ENCODE results near the gene TAL1. TPM values are rescaled to one million over a fixed set of nuclear protein-coding genes. Genes with fewer than 3 reads are reported as not detected.
A peak's percentile ranks its signal among the peaks of the same experiment; 100 is the strongest.

Gene TAL1
- total RNA-seq, 4 donors from 2014 or later = 3.1 to 10.0 (median 5.7) TPM

DNA sequence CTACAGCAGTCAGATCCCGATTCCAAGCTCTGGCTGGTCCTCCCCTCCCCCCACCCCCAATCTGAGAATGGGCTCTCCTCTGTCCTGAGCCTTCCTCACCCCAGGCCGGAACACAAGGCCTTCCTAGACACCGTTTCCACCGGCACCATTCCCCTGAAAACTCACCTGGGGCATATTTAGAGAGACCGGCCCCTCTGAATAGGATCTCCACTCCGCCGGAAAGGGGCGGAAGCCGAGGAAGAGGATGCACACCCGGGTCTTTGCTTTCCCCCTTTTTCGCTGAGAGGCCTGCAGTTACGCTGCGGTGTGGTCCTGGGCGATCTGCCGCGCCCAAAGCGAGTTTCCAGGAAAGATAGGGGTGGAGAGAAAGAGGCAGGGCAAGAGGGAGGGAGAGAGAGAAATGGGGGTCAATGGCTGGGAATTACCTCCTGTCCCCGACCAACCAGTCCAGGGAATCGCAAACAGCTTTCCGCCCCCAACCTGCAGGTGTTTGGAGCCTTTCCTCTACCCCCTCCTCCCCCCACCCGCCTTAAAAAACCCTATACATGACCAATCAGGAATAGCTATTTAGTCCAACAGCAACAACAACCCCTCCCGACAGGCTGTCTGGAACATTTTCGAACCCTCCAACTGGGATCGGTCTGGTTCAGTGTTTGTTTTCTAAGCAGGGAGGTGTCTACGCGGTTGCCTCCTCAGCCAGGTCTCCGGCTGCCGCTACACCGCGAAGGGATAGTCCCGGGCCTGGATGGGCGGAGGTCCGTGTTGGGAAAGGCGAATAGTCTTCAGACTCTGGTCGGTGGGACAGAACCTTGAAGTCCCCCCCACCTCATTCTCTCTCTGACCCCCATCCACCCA, 2.8 kb downstream of the TAL1 start:
- no peaks in the 10 kb centered on the region for H3K9me3 ChIP-seq
- H3K27ac ChIP-seq = peak overlapping the region in 3 of 4 donors; percentile 5 to 77 (median 15)
- peak overlapping the region in 2 of 4 donors; percentile 12 to 48 for H3K4me3 ChIP-seq
- peaks cover 3 to 98% of the 10 kb centered on the region in 2 donors for H3K27me3 ChIP-seq
- 16 to 19% methylated on average over 35 of the region's 35 CpGs for WGBS, 2 donors
- no peaks in the 10 kb centered on the region for H3K36me3 ChIP-seq
- peaks cover 0 to 57% (median 28%) of the 10 kb centered on the region in 4 donors for H3K4me1 ChIP-seq
- TF ChIP-seq EP300 (IDR thresholded peaks at IDR 0.05) (no peak), POLR2A (IDR thresholded peaks at IDR 0.05) (no peak)
- TF ChIP-seq, protein P1, sequence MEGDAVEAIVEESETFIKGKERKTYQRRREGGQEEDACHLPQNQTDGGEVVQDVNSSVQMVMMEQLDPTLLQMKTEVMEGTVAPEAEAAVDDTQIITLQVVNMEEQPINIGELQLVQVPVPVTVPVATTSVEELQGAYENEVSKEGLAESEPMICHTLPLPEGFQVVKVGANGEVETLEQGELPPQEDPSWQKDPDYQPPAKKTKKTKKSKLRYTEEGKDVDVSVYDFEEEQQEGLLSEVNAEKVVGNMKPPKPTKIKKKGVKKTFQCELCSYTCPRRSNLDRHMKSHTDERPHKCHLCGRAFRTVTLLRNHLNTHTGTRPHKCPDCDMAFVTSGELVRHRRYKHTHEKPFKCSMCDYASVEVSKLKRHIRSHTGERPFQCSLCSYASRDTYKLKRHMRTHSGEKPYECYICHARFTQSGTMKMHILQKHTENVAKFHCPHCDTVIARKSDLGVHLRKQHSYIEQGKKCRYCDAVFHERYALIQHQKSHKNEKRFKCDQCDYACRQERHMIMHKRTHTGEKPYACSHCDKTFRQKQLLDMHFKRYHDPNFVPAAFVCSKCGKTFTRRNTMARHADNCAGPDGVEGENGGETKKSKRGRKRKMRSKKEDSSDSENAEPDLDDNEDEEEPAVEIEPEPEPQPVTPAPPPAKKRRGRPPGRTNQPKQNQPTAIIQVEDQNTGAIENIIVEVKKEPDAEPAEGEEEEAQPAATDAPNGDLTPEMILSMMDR (IDR thresholded peaks at IDR 0.05) = no peak
- DNase-seq (ENCODE audit: low spot score in 2 of 2) = no peak

DNA sequence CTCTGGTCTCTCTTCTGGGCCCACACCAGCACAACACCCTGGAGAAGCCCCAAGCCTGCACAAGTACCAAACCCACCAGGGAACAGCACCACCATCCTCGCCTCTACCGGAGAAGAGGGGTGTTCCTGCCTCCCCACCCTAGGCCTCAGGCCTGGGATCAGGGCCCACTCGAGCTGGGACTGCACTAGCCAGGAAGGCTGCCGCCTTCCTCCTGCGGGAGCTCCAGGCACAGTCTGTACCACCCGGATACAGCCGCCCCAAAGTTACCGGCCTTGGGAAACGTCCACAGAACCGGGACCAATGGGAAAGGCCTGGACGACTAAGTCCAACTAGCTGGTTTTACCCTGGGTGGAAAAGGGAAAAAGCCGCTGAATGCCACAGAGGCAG, 3.4 kb downstream of the TAL1 start:
- DNase-seq (ENCODE audit: low spot score in 2 of 2) = no peak
- WGBS, 2 donors = 46 to 52% methylated on average over 9 to 11 of the region's 12 CpGs
- H3K4me1 ChIP-seq = peaks cover 0 to 57% (median 28%) of the 10 kb centered on the region in 4 donors

DNA sequence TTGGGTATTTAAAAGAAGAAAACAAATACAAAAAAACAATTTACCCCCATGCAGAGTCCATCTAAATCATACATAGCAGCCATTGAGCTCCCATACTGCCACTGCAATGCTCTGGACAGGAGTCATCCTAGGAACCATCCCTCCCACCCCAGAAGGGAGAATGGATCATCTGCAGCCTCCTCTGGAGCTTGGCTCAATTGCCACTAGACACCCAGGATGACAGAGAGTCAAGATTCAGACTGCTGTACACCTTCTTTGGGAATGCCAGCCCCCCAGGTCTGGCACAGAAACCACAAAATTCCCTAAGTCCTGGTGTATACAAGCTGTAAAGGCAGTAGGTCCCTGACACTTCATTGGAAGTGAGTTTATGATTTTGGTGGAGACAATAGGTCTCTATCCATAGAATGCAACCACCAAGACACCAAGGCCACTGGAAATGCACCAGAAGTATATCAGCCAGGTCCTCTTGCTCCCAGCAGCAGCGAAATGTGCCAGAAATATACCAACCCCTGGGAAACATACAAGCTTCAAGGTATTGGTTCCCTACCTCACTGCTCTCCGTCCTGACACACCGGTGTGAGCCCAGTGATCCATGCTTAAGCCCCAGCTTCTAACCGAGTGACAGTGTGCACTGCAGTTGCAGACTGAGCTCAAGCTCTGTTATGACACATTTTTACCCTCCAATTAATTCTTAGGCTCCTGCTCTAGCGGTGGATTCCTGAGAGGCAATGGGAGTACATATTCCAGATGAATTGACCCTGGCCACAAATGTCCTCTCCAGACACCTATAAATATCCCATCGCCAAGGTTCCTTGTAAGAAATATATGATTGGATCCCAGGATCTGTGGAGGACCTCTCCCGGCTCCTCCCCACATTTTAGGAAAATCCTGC, 4.4 kb downstream of the TAL1 start:
- no peak overlapping the region for H3K4me3 ChIP-seq
- TF ChIP-seq POLR2A (IDR thresholded peaks at IDR 0.05) = no peak
- TF ChIP-seq EP300 (IDR thresholded peaks at IDR 0.05) = no peak
- TF ChIP-seq, protein P1 (IDR thresholded peaks at IDR 0.05) = no peak
- H3K36me3 ChIP-seq = no peaks in the 10 kb centered on the region
- no peak for DNase-seq (ENCODE audit: low spot score in 2 of 2)
- no peak overlapping the region for H3K27ac ChIP-seq
- 54 to 74% methylated on average over 7 of the region's 7 CpGs for WGBS, 2 donors
- H3K9me3 ChIP-seq = no peaks in the 10 kb centered on the region
- peaks cover 8 to 98% of the 10 kb centered on the region in 2 donors for H3K27me3 ChIP-seq
- peaks cover 0 to 57% (median 28%) of the 10 kb centered on the region in 4 donors for H3K4me1 ChIP-seq

More for the DNA sequence above, 3.4 kb downstream of the TAL1 start:
- Histone ChIP-seq H3K36me3 (no peaks in the 10 kb centered on the region), H3K9me3 (no peaks in the 10 kb centered on the region), H3K27ac (peak overlapping the region in 2 of 4 donors; percentile 5 to 77), H3K4me3 (peak overlapping the region in 1 of 4 donors; percentile 48), H3K27me3 (peaks cover 3 to 98% of the 10 kb centered on the region in 2 donors)
- TF ChIP-seq EP300 (IDR thresholded peaks at IDR 0.05) = no peak
- TF ChIP-seq, protein P1 (IDR thresholded peaks at IDR 0.05) = no peak
- TF ChIP-seq POLR2A (IDR thresholded peaks at IDR 0.05) = no peak

DNA sequence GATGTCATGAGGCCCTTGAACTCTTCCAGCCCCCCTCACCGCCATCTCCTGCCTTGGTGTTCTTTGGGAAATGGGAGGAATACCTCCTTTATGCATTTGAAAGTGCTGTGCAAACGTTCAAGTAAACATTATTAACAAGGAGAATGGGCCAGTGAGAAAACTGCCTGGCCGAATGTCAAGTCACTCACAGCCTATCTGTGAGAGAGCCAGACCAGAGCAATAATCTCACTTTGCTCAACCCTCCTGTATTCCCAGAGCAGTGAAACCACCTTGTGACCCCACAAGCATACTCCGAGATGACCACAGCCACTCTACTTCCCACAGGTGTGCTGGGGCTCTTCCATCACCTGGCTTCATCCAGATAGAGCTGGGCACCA, 5.2 kb downstream of the TAL1 start:
- TF ChIP-seq EP300 (IDR thresholded peaks at IDR 0.05) = no peak
- no peak for TF ChIP-seq POLR2A (IDR thresholded peaks at IDR 0.05)
- TF ChIP-seq, protein P1 (IDR thresholded peaks at IDR 0.05) = no peak
- no peak overlapping the region for H3K27ac ChIP-seq
- H3K27me3 ChIP-seq = peaks cover 8 to 98% of the 10 kb centered on the region in 2 donors
- 82 to 84% methylated on average over 4 of the region's 4 CpGs for WGBS, 2 donors
- no peak for DNase-seq (ENCODE audit: low spot score in 2 of 2)
- H3K4me3 ChIP-seq = no peak overlapping the region
- H3K4me1 ChIP-seq = peaks cover 0 to 51% (median 27%) of the 10 kb centered on the region in 4 donors
- no peaks in the 10 kb centered on the region for H3K36me3 ChIP-seq
- no peaks in the 10 kb centered on the region for H3K9me3 ChIP-seq

Measured in tibial nerve (tissue), 4 donors.